ENCODE results near the gene LRRC37B.
"Not testable (repeated sequence)": the region's sequence is repeated elsewhere in the genome, so short reads cannot be mapped to it uniquely, and the experiment has no call there.

GRCh38 chr17:32027271-32027670, 20.1 kb downstream of the LRRC37B start:
- not testable (repeated sequence) for TF ChIP-seq CTCF (conservative IDR thresholded peaks at IDR 0.05; ENCODE audit: low read length); EZH2phosphoT487 (IDR thresholded peaks at IDR 0.05; ENCODE audit: borderline replicate concordance, low read depth, low read length)

Measured in OCI-LY7 (cell line).